H54 (cell line): ENCODE measurements around the gene GALR2.

ENCODE experiments used
- DNase-seq: peaks from one replicate; pipeline ENCODE4 v3.0.0; 2011; ENCODE audit warnings: low spot score, mixed read lengths; ENCODE audit not compliant: insufficient read length
- FAIRE-seq: peaks from 3 replicates; lab custom pipeline; 2011; peaks lifted over from hg19 to GRCh38; lab: Jason Lieb, UNC
- POLR2A ChIP-seq: IDR thresholded peaks from 2 replicates; pipeline ENCODE4 v1.6.1; 2011; ENCODE audit warnings: low read depth, mild to moderate bottlenecking, low read length

Gene GALR2

DNA sequence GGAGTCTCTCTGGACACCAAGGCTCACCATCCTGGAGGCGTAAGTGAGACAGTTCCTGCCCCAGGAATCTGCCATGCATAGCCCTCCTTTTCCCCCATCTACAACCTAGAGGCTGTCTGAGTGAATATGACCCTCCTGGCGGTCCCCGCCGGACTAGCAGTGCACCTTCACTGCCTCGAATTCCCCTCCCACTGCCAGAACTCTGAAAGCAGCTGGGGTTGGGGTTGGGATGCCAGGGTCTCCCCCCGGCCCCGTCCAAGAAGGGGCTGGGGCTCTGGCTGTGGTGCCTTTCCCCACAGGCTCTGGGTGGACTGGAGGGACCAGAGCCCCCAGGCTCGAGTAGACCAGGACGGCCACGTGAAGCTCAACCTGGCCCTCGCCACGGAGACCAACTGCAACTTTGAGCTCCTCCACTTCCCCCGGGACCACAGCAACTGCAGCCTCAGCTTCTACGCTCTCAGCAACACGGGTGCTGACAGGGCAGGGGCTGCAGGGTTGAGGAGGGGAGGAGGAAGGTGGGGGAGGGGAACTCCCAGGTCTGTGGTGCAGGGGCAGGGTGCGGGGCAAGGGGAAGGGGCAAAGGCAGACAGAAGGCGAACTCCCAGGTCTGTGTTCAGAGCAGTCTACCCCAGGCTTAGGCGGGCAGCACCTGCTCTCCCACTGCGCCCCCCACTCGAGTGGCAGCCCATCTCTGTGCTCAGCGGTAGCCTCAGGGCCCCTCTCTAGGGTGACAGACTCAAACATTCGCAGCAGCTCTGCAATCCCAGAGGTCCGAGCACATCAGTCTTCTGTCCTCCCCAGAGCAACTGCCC is 5.6 kb downstream of the GALR2 start:
- DNase-seq (no peak), FAIRE-seq (no peak)
- TF ChIP-seq POLR2A, result 0 out of 2 replicates have a peak, but pooled peaks have one; percentile 7

DNA sequence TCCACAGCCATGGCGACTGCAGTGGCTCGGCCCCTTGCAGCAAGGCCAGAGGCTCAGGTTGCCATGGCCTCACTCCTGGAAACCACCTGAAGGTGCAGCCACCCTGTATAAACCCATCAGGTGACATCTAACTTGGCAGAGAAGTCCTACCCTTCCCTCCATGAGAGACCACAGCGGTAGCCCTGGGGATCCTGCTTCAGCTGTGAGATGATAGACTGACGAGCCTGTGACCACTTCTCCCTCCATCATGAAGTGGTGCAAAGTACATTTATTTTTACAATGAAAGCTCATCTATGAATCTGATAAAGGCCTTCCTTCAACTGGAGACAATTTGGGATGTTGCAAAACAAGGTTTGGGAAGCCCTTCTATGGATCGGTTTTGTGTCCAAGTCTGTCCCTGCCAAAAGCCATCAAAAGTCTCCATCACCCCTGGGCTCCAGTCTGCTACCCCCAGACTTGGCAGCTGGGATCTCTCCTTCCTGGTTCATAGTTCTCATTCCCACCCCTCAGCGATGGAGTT is 6.2 kb downstream of the GALR2 start:
- no peak for DNase-seq
- no peak for FAIRE-seq
- TF ChIP-seq POLR2A, result no peak

DNA sequence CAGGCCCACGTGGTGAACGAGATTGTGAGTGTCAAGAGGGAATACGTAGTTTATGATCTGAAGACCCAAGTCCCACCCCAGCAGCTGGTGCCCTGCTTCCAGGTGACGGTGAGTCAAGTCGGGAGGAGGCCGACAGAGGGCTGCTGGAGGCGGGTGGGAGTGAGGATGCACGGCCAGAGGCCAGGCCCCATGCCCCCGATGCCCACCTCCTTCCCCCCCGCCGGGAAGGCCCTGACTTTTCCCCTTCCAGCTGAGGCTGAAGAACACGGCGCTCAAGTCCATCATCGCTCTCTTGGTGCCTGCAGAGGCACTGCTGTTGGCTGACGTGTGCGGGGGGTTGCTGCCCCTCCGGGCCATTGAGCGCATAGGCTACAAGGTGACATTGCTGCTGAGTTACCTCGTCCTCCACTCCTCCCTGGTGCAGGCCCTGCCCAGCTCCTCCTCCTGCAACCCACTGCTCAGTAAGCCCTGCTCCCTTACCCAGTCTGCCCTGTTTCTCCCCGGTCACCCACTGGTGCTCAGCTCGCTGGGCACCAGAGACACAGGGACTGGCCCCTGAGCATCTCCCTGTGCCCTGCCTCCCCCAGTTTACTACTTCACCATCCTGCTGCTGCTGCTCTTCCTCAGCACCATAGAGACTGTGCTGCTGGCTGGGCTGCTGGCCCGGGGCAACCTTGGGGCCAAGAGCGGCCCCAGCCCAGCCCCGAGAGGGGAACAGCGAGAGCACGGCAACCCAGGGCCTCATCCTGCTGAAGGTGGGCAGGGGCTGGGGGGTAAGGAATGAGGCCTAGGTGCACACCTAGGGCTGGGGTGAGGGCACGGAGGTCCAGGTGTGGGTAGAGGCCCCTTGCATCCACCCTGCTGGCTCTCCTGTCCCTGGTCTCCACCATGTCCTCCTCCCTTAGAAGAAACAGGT is 7.0 kb downstream of the GALR2 start:
- no peak for TF ChIP-seq POLR2A
- DNase-seq, result no peak
- no peak for FAIRE-seq

DNA sequence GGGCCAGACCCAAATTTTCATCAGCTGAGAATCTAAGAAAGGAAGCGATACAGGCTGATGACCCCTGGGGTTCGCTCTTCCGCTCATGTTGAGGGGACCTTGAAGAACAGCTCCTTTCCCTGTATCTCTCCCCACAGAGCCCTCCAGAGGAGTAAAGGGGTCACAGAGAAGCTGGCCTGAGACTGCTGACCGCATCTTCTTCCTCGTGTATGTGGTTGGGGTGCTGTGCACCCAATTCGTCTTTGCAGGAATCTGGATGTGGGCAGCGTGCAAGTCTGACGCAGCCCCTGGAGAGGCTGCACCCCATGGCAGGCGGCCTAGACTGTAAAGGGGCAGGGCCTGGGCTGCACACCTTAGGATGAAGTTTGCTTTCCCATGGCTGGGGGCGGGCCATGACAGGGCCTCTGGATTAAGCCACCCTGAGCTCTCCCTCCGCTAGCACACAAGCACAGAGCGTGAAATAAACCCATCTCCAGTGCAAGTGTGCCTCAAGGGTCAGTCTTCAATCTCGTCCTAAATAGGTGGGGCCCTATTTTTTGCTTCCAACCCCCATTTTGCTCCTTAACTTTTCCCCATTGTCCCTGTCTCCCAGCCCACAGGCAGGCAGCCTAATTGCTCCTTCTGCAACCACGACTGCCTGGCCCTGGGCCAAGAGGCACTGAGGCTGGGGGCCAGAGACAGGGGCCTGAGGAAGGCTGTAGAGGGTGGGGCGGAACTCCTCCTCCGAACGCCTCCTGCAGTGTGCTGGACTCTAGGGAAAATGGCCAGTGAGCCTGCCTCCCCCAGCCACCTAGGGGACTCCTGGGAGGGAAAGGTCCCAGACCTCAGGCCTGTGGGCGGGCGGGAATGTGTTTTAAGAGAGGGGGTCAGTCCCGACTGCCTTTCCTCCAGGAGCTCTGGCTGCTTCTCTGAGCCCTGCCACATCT is 8.0 kb downstream of the GALR2 start:
- FAIRE-seq (no peak), DNase-seq (no peak)
- no peak for TF ChIP-seq POLR2A

DNA sequence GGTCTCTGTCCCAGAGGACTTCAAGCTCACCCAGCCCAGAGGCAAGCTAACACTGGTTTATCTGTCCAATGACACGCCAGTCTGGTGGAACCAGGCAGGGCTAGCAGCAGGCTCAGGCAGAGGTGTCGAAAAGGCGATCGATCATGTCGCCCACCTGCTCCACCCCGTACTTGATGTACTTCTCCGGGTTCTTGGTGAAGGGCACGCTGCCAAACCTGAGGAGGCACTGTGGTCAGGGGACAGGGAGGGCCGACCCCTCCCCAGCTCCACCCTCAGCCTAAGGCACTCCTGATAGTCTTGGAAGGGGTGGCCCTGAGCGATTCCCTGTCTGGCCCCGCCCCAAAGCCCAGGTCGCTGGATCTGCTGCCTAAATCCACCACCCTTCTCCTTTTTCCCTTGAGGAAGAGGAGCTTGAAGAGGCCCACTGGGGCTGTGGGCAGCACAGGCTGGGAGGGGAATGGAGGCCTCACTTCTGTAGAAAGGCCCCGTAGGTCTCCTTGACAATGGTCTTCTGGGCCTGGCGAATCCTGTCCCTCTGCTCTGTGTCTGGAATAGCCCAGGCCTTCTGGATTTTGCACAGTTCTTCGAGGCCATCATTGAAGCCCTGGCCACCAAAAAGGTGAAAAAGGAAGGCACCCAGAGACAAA is 9.1 kb downstream of the GALR2 start:
- DNase-seq (no peak), FAIRE-seq (no peak)
- no peak for TF ChIP-seq POLR2A

DNA sequence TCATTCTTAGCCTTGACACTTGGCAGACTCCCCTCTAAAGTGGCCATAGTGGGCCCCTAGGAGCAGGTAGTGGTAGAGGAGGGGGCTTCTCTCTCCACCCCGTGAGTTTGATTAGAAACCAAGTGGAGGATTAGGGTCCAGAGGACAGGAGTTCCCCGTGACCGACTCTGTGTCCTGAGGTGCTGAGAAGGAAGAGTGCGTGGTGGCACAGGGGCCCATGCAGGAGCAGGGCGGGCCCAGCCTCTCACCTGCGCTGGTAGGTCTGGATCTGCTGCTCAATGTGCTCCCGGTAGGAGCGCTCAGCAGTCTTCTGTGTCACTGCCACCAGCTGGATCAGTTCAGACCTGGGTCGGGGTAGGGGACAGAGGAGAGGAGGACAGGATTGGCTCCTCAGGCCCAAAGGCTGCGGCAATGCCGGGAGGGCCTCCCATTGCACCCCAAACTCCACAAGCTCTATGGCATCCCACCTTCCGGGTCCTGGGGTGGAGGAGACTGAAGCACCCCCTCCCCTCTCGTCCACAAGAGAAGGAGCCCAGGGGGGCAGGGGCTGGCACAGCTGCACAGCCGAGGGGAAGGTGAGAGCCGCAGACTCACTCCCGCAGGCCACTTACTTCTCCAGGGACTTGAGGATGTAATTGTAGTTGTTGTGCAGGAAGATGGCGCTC is 10.6 kb downstream of the GALR2 start:
- no peak for TF ChIP-seq POLR2A
- FAIRE-seq, result no peak
- DNase-seq, result no peak

DNA sequence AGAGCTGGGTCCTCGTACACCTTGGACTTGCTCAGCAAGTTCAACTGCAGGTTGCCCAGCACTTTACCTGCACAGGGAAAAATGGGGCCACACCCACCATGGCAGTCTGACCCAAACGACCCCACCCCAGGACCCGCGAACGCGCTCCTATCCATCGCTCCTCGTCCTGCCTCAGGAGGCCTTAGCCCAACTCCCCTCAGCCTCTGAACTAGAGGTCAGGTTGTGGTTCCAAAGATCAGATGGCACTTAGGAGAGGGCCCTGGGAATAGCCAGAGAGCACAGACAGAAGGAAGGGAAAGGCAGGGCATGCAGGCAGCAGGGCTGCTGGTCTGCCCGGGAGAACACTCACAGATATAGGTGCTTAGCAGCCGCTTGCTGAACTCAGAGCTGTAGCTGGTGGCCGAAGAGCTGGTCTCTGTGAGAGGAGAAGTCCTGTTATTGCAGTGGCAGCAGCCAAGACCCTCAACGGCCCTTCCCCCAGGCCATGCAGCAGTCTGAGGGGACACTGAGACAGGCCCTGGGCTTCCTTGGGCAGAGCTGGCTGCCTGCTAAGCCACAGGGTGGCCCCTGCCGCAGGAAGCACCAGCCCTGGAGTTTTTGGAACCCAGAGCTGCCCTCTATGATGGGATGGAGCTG is 11.3 kb downstream of the GALR2 start:
- FAIRE-seq (no peak), DNase-seq (no peak)
- no peak for TF ChIP-seq POLR2A

DNA sequence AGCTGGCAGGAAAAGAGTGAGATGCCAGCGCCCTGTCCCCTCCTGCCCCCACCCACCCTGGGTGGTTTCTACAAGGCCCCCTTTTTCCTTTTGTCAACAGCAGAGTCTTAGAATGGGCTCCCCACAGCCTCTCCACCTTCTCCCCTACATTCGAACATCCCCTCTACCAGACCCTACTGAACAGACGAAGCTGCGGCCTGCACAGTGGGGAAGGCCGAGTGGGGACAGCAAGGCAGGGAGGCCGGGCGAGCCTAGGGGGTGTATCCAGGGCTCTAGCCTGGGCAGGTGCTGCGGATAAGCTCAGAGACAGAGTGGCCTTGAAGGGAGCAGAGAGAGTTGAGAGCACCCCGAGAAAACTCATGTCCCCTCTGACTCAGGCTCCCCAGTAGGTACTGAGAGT is 11.8 kb downstream of the GALR2 start:
- DNase-seq, result no peak
- no peak for TF ChIP-seq POLR2A
- FAIRE-seq, result no peak

DNA sequence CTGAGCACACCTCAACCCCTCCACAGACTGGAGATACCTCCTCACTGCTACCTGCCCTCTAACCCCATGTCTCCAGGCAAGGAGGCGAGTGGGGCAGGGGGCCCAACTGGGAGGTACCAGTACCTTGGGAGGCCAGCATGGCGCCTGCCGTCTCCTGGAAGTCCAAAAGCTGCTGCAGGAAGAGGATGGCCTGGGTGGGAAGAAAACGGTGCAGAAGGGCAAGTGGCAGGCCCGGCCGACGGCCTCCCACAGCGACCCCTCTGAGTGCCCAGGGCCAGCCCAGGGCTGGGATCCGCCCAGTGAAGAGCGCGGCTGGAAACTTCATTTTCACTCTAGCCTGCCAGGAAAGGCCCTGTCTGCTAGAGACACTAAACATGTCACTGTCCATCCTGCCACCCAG is 12.9 kb downstream of the GALR2 start:
- TF ChIP-seq POLR2A, result no peak
- no peak for DNase-seq
- FAIRE-seq, result no peak

DNA sequence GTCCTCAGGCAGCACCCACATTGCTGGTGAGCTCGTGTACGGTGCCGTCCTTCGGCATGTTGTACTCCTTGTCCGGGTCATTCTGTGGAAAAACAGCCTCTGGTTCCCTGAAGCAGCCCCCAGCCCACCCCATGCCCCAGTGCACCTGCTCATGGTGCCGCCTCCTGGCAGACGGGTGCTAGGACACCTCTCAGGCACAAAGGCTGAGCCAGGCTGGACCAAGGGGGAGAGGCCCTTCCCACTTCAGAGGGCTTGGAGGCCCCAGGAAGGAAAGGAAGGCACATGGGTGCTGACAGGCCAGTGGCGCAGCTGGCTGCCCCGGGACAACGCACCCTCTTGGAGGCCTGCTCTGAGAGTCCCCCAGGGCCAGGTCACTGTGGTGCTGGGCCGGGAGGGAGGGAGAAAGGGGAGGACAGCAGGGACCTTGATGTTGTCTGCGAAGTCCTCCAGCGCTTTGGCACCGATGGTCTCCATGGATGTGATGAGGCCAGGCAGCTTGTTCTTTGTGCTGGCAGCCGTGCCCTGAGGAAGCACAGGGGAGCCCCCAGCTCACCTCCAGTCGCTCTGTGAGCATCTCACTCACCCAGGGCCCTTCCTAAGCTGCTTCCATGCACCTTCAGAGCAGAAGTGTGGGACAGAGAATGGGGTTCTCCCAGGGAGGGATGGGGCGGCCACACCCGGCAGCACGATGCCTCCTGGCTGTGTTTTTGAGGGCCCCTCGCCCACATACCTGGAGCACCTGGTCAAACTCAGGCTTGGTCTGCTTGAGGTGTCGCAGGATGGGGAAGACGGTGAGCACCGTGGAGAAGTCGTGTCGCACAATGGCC is 13.7 kb downstream of the GALR2 start:
- no peak for TF ChIP-seq POLR2A
- no peak for DNase-seq
- FAIRE-seq, result no peak

DNA sequence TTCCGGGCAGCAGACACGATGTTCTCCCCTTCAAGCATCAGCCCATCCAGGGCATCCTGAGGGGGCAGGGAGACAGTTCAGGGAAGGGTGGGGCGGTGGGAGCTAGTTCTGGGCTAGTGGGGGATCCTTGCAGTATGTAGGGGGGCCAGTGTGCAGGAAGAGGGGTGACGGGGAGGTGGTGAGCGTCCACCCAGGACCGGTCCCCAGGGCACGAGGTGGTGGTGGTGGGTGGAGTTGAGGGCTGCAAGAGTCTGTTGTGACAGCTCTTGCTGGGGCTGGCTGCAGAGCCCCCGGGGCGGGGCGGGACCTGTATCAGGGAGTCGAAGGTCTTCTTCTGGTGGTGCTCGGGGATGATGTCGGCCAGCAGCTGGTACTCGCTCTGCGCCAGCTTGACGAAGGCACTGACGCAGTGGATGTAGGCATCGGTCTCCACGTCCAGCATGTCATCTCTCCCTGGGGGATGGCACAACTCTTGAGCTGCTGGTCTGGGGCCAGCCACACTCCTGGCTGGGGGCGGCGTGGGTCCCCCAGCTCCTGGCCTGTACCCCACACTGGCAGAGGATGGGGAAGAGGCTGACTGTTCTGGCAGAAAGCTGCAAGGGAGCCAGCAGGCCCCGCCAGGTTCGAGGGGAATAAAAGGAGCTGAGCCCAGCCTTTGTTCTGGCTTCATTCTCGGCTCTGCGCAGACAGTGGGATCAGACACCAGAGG is 14.4 kb downstream of the GALR2 start:
- TF ChIP-seq POLR2A, result no peak
- FAIRE-seq (no peak), DNase-seq (no peak)
